Epithelial cell of esophagus (primary cell): ENCODE data around the gene MYO16.

Source experiments
- DNase-seq: peaks from one replicate; pipeline ENCODE4 v3.0.0; 2010; ENCODE audit warnings: low read depth
- H3K4me3 ChIP-seq: 2 replicates; pipeline ENCODE4 v1.5.1; 2011; ENCODE audit warnings: mild to moderate bottlenecking, low read length, control low read depth
- TF ChIP-seq, protein P1 (sequence below): IDR thresholded peaks from 2 replicates; pipeline ENCODE4 v1.5.1; 2011; ENCODE audit warnings: low read depth, mild to moderate bottlenecking, low read length, control low read depth, inconsistent platforms; ENCODE audit not compliant: insufficient read depth; ENCODE audit errors: missing control alignments

Gene MYO16

DNA sequence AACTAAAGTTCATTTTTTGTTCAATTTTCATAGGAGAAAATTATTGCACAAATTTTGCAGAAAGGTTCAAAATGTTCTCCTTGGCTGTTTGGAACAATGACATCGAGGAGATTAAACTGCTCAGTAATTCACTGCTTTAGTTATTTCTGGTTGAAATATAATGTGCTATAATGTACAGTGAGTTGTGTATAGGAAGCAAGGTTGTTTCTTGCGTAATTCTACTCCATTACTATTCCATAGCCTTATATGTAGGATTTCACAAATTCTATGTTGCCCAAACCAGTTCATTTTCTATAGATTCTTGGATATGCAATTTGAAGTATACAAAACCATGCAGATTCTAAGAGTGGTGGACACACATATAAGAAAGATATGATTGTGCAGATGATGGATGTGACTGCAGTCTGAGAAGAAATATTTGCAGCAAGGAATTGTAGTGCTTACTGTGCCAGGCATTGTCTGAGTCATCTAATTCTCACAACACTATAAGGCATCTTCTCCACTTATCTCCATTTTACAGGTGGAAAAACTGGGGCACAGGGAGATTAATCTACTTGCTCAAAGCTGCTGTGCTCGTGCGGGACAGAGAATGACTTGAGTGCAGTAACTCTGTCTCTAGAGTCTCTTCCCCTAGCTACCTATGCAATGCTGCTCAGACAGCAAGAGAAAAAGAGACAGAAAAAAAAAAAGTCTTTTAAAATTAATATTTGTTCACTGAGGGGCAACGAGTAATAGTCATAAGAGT is 515.5 kb downstream of the MYO16 start:
- H3K4me3 ChIP-seq: no peak overlapping the region
- DNase-seq: peak; percentile 56
- TF ChIP-seq, protein P1, sequence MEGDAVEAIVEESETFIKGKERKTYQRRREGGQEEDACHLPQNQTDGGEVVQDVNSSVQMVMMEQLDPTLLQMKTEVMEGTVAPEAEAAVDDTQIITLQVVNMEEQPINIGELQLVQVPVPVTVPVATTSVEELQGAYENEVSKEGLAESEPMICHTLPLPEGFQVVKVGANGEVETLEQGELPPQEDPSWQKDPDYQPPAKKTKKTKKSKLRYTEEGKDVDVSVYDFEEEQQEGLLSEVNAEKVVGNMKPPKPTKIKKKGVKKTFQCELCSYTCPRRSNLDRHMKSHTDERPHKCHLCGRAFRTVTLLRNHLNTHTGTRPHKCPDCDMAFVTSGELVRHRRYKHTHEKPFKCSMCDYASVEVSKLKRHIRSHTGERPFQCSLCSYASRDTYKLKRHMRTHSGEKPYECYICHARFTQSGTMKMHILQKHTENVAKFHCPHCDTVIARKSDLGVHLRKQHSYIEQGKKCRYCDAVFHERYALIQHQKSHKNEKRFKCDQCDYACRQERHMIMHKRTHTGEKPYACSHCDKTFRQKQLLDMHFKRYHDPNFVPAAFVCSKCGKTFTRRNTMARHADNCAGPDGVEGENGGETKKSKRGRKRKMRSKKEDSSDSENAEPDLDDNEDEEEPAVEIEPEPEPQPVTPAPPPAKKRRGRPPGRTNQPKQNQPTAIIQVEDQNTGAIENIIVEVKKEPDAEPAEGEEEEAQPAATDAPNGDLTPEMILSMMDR: no peak

DNA sequence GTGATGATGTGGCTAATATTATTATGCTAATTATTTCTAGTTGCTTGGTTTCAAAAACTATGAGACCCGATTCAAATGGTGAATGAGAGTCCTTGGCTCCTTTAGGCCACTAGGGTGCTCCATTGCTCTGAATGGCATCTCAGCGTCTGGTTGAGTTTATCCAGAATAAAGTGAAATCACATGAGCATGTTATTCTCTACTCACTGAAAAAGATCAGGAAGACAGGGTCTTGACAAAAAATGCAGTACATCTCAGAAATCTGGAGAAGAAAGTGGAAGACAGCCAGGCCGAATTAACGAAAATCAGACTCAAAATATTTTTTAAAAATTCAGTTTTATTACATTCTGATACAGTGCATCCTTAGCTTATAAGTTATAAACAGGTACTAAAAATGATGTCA is 516.2 kb downstream of the MYO16 start:
- no peak overlapping the region for H3K4me3 ChIP-seq
- DNase-seq: peak; percentile 81
- TF ChIP-seq, protein P1: peak; percentile 96

DNA sequence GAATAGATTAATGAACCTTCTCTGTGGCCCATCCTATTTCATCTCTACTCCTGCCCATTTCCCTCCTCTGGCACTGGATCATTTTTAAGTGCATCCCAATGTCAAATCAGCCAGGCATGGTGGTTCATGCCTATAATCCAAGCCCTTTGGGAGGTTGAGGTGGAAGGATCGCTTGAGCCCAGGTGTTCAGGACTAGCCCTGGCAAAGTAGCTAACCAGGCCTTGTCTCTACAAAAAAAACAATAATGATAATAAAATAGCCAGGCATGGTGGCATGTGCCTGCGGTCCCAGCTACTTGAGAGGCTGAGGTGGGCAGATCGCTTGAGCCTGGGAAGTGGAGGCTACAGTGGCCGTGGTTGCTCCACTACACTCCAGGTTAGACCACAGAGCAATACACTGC is 517.0 kb downstream of the MYO16 start:
- TF ChIP-seq, protein P1: no peak
- DNase-seq: no peak
- no peak overlapping the region for H3K4me3 ChIP-seq

DNA sequence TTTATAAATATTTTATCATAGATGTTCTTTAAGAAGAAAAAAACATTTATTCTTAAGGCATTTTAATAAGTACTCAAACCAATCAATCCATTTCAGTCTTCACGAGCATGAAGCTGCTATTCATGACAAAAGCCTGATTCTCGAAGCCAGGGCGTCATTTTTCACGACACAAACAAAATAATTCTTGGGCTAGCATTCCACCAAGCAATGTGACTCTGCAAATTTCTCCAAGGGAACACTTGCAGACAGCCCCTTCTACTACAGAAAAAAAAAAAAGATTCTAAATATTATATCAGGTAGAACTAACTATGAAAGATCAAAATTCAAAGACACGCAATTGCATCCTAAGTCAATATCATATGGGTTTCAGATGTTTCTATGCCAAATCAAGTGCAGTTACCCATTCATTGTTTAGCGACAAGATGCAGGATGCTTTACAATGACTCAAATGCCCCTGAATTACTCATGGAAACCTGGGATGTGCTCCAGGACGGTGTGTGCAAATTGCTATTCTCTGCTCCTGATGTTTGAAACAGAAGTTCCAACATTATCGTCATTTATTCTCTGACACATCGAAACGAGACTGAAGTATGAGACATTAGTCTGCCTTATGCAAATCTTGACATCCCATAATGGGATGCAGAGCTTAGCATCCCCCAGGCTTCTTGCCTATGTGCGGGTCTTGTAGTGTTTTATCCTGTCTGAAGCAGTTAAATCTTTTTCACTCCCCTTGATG is 517.7 kb downstream of the MYO16 start:
- TF ChIP-seq, protein P1: no peak
- DNase-seq: peak; percentile 95
- H3K4me3 ChIP-seq: no peak overlapping the region

DNA sequence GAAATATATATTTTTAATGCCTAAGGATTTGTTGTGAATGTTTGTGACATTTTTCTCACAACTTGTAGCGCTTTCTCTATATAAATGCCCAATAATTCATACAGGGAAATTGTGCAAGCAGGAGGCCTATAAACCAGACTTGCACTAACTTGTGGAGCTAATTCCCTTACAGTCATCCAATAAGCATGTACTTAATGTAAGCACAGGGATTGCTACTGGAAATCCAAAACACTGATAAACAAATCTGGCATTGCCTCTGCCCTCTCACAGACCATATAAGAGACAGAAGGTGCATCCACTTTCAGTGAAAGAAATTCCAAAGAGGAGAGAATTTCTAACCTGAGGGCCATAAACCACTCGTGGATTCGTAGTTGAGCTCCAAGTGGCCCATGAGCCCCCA is 518.8 kb downstream of the MYO16 start:
- peak; percentile 93 for DNase-seq
- H3K4me3 ChIP-seq: no peak overlapping the region
- TF ChIP-seq, protein P1: no peak

DNA sequence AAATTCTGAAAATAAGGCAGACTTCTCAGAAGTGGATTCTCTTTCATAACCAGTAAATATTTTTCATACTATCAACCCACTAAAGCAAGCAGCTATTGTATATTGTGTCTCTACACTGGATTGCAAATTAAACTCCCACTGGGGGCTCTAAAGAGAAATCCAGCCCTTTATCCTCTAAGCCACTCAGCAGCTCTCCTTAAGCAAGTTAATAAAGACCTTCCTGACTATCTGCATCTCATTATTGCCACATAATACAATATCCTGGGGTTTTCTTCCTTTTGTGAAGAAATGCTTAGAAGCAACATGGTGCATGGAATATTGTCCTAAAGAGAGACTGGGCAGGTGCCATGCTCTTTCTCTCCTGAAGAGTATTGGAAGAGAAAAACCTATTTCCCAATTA is 521.3 kb downstream of the MYO16 start:
- TF ChIP-seq, protein P1: no peak
- DNase-seq: no peak
- no peak overlapping the region for H3K4me3 ChIP-seq

DNA sequence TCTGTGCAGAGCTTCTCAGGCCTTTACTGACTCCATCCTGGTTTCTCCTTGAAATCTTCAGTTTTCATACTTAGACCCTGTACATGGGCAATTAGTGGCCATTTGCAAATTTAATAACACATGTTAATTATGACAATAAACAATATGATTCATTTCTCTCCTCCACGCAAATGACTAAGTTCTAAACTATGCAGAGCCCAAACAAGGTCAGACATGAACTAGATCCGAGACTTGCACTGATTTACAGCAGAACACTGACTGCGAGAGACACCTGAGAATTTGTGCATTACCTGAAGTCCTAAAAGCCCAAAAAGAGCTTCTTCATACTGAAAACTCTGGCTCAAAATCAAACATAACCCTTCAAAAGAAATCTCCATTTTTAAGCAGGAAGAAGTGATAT is 521.8 kb downstream of the MYO16 start:
- DNase-seq: peak; percentile 88
- no peak overlapping the region for H3K4me3 ChIP-seq
- TF ChIP-seq, protein P1: no peak
